Astrocyte of the spinal cord (primary cell): Measurements from ENCODE around the gene CAVIN3.

Experiments
- DNase-seq: peaks from one replicate; pipeline ENCODE4 v3.0.0; 2011; ENCODE audit warnings: low read depth, low spot score
- H3K4me3 ChIP-seq: 2 replicates; pipeline ENCODE4 v1.5.1; 2011; ENCODE audit warnings: low read depth, mild to moderate bottlenecking, low read length, moderate library complexity
- in situ Hi-C: cut with HindIII; loops from 2 replicates; pipeline ENCODE4 v1.10.0; 2017; ENCODE audit warnings: low sequenced_read_pairs
- TF ChIP-seq, protein P1 (sequence below): IDR thresholded peaks from 2 replicates; pipeline ENCODE4 v1.5.1; 2012; ENCODE audit warnings: low read depth, mild to moderate bottlenecking, low read length, inconsistent platforms

CAVIN3 gene

DNA sequence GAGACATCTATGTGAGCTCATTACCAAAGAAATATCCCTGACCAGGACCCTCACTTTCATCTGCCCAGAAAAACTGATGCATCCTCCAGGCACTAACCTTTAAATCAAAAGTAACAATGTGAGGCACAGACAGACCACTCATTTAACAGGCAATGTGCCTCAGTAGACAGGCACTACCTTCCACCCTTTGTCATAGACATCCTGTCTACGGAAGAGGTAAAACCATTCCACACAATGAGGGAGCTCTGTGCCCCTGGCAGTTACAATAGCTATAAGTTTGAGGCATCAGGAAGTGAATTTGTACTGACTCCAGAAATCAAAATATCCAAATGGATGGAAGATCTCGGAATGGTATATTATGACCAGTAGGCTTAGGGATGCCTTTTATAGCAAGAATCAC lies 6.7 kb upstream of the CAVIN3 start:
- DNase-seq, result no peak
- TF ChIP-seq, protein P1, sequence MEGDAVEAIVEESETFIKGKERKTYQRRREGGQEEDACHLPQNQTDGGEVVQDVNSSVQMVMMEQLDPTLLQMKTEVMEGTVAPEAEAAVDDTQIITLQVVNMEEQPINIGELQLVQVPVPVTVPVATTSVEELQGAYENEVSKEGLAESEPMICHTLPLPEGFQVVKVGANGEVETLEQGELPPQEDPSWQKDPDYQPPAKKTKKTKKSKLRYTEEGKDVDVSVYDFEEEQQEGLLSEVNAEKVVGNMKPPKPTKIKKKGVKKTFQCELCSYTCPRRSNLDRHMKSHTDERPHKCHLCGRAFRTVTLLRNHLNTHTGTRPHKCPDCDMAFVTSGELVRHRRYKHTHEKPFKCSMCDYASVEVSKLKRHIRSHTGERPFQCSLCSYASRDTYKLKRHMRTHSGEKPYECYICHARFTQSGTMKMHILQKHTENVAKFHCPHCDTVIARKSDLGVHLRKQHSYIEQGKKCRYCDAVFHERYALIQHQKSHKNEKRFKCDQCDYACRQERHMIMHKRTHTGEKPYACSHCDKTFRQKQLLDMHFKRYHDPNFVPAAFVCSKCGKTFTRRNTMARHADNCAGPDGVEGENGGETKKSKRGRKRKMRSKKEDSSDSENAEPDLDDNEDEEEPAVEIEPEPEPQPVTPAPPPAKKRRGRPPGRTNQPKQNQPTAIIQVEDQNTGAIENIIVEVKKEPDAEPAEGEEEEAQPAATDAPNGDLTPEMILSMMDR, result no peak
- H3K4me3 ChIP-seq, result no peak overlapping the region
- in situ Hi-C loops, result no loop called here

DNA sequence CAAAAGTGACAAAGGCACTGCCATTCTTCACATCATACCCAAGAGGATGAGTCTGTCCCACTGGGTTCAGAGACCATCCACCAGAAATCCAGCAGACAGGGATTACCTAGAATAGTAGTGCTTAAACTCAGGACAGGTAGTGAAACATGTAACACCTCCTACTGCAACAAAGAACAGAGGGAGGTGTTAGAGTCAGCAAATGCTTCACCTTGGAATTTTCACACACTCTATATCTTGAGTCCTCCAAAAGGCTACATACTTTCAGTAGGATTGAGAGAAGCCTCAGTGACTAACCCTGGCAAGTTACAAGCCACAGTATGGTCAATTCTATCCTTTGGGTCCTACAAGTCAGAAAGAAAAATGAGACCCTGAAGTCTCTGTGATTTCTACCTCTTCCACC lies 6.0 kb upstream of the CAVIN3 start:
- H3K4me3 ChIP-seq, result no peak overlapping the region
- DNase-seq, result no peak
- in situ Hi-C loops, result no loop called here
- TF ChIP-seq, protein P1, result no peak

DNA sequence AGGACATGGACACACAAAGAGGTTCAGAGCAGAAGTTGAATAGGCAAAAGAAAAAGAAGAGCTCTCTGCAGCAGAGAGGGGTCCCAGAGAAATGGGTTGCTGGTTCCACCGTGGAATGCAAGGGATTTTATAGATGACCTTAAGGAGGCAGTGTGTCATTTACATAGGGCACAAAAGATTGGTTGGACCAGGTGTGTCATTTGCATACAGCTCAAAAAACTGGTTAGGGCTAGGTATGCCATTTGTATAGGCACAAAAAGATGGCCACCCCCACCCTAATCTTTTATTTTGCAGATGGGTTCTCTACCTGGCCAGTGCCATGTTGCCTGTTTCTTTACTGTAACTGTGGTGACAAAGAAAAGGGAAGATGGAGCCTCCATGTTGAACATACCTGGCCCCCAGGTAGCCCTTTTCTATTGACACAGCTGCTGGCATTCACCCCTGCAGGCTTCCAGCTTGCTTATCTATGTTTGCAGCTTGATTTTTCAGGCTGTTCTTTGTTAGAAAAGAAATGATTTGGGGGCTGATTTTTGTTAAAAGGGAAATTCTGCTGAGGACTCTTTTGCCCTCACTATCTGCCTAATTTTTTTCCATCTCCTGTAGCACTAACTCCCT lies 3.1 kb upstream of the CAVIN3 start:
- H3K4me3 ChIP-seq, result no peak overlapping the region
- no peak for DNase-seq
- TF ChIP-seq, protein P1, result no peak
- in situ Hi-C loops, result no loop called here

DNA sequence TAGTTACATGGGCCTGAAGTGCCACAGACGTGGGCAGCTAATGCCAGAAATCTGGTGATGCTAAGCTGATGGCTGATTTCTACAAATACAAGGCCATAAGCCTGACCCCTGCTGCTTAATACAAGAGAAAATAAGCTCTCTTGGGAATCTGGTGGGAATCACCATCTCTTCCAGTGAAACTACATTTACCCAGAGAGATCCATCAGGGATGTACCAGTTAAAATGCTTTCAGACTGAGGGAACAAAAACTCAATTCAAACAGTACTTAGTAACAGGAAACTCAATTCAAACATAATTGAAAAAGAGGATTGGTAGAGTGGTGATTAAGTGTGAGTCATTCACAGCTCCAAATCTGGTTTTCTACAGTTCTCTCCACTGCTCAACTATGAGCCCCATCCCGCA lies 1.7 kb upstream of the CAVIN3 start:
- in situ Hi-C loops, result no loop called here
- H3K4me3 ChIP-seq, result no peak overlapping the region
- TF ChIP-seq, protein P1, result no peak
- DNase-seq, result peak; percentile 65

- in situ Hi-C loops, result no loop called here
- DNase-seq, result no peak
- H3K4me3 ChIP-seq, result no peak overlapping the region
- TF ChIP-seq, protein P1, result no peak
These were observed 1.1 kb upstream of the CAVIN3 start for GRCh38 chr11:6321356-6321755.

DNA sequence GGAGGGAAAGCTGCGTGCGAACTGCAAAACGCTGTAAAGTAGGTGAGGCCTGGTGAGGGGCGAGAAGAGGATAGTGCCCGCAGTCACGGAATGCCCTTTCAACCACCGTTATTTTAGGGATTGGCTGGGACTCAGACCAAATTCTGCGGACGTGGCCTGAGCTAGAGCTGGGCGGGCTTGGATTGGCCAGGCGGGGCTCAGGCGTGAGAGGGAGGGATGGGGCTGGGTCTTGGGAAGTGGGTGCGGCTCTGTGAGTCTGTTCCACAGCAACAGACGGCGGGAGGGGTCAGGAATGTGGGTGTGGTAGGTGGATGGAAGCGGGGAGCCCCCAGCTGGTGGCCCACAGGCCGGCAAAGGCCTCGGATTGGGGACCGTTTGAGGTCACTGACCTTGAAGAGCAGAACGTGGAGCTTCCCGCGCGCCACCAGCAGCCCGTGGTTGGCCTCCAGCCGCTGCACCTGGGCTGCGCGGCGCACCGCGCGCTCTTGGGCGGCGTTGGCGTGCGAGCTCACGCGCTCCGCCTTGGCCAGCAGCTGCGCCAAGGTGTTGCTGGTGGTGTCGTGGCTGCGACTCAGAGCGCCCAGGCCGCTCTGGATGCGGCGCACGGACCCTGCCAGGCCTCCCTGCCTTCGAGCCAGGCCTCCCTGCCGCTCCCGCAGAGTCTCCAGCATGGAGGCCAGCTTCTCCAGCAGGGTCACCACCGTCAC lies 444 bp downstream of the CAVIN3 start:
- TF ChIP-seq, protein P1, result no peak
- DNase-seq, result peak; percentile 92
- peak overlapping the region; percentile 48 for H3K4me3 ChIP-seq
- in situ Hi-C loops, result no loop called here
